ENCODE data around the gene PTPN3. TPM values are rescaled to one million over a fixed set of nuclear protein-coding genes. Genes with fewer than 3 reads are reported as not detected.
"Not testable (repeated sequence)": the region's sequence is repeated elsewhere in the genome, so short reads cannot be mapped to it uniquely, and the experiment has no call there.

Gene PTPN3
- total RNA-seq, 3 donors from 2014 or later (not counting 1 experiment from before 2014, with no cell fraction given): not detected

GRCh38 chr9:109342878-109343277, 155.2 kb downstream of the PTPN3 start:
- H3K36me3 Mint-ChIP-seq: no peaks in the 10 kb centered on the region
- Histone ChIP-seq H3K4me3 (ENCODE audit: low read length) (no peak overlapping the region), H3K36me3 (ENCODE audit: control insufficient read depth, insufficient read depth, low read length) (no peaks in the 10 kb centered on the region), H3K27ac (ENCODE audit: low read length) (no peak overlapping the region), H3K9me3 (ENCODE audit: control insufficient read depth, insufficient read depth, low read length) (no peaks in the 10 kb centered on the region), H3K4me1 (ENCODE audit: control insufficient read depth, insufficient read depth, low read length) (no peaks in the 10 kb centered on the region), H3K27me3 (ENCODE audit: control insufficient read depth, insufficient read depth, low read length) (no peaks in the 10 kb centered on the region)
- H3K9me3 Mint-ChIP-seq: no peaks in the 10 kb centered on the region
- intact Hi-C loops (cut with micrococcal nuclease): no loop called here
- no peak overlapping the region for H3K27ac Mint-ChIP-seq
- no peak for ATAC-seq
- 96% methylated on average over 4 of the region's 4 CpGs for WGBS (ENCODE audit: insufficient coverage)
- no peak for TF ChIP-seq CTCF (IDR thresholded peaks at IDR 0.05)
- H3K27me3 Mint-ChIP-seq (ENCODE audit: low read depth in 2 of 2): no peaks in the 10 kb centered on the region
- no peak for DNase-seq
- no peaks in the 10 kb centered on the region for H3K4me1 Mint-ChIP-seq
- H3K4me3 Mint-ChIP-seq: no peak overlapping the region

- intact Hi-C loops (cut with micrococcal nuclease): no loop called here
- Mint-ChIP-seq H3K4me1 (no peaks in the 10 kb centered on the region), H3K27me3 (ENCODE audit: low read depth in 2 of 2) (no peaks in the 10 kb centered on the region), H3K27ac (no peak overlapping the region), H3K36me3 (no peaks in the 10 kb centered on the region), H3K4me3 (no peak overlapping the region), H3K9me3 (no peaks in the 10 kb centered on the region)
- Histone ChIP-seq H3K4me1 (ENCODE audit: control insufficient read depth, insufficient read depth, low read length) (no peaks in the 10 kb centered on the region), H3K9me3 (ENCODE audit: control insufficient read depth, insufficient read depth, low read length) (no peaks in the 10 kb centered on the region), H3K27ac (ENCODE audit: low read length) (no peak overlapping the region), H3K27me3 (ENCODE audit: control insufficient read depth, insufficient read depth, low read length) (no peaks in the 10 kb centered on the region), H3K4me3 (ENCODE audit: low read length) (no peak overlapping the region), H3K36me3 (ENCODE audit: control insufficient read depth, insufficient read depth, low read length) (no peaks in the 10 kb centered on the region)
- TF ChIP-seq CTCF (IDR thresholded peaks at IDR 0.05): no peak
- ATAC-seq: no peak
- 68% methylated on average over 6 of the region's 6 CpGs for WGBS (ENCODE audit: insufficient coverage)
- DNase-seq: no peak
Observed at GRCh38 chr9:109341561-109341960, 156.5 kb downstream of the PTPN3 start.

GRCh38 chr9:109340979-109341378, 157.1 kb downstream of the PTPN3 start:
- intact Hi-C loops (cut with micrococcal nuclease); H3K27me3 ChIP-seq (ENCODE audit: control insufficient read depth, insufficient read depth, low read length); H3K36me3 ChIP-seq (ENCODE audit: control insufficient read depth, insufficient read depth, low read length); DNase-seq; H3K4me3 Mint-ChIP-seq; H3K4me1 ChIP-seq (ENCODE audit: control insufficient read depth, insufficient read depth, low read length); H3K27me3 Mint-ChIP-seq (ENCODE audit: low read depth in 2 of 2); H3K4me3 ChIP-seq (ENCODE audit: low read length); ATAC-seq; H3K4me1 Mint-ChIP-seq; H3K9me3 Mint-ChIP-seq; H3K9me3 ChIP-seq (ENCODE audit: control insufficient read depth, insufficient read depth, low read length); H3K36me3 Mint-ChIP-seq; H3K27ac Mint-ChIP-seq; H3K27ac ChIP-seq (ENCODE audit: low read length): not testable (repeated sequence)
- 87% methylated on average over 7 of the region's 7 CpGs for WGBS (ENCODE audit: insufficient coverage)

- Mint-ChIP-seq H3K27me3 (ENCODE audit: low read depth in 2 of 2) (peaks cover 0 to 10% of the 10 kb centered on the region in 2 donors), H3K27ac (no peak overlapping the region), H3K4me1 (no peaks in the 10 kb centered on the region), H3K36me3 (no peaks in the 10 kb centered on the region), H3K4me3 (no peak overlapping the region), H3K9me3 (no peaks in the 10 kb centered on the region)
- Histone ChIP-seq H3K9me3 (ENCODE audit: control insufficient read depth, insufficient read depth, low read length) (no peaks in the 10 kb centered on the region), H3K4me1 (ENCODE audit: control insufficient read depth, insufficient read depth, low read length) (no peaks in the 10 kb centered on the region), H3K4me3 (ENCODE audit: low read length) (no peak overlapping the region), H3K27me3 (ENCODE audit: control insufficient read depth, insufficient read depth, low read length) (no peaks in the 10 kb centered on the region), H3K27ac (ENCODE audit: low read length) (no peak overlapping the region), H3K36me3 (ENCODE audit: control insufficient read depth, insufficient read depth, low read length) (no peaks in the 10 kb centered on the region)
- no peak for ATAC-seq
- 77% methylated on average over 3 of the region's 3 CpGs for WGBS (ENCODE audit: insufficient coverage)
- no peak for DNase-seq
- no peak for TF ChIP-seq CTCF (IDR thresholded peaks at IDR 0.05)
- intact Hi-C loops (cut with micrococcal nuclease): no loop called here
Observed at GRCh38 chr9:109336409-109336808, 161.7 kb downstream of the PTPN3 start.

Data from natural killer cell (primary cell).